ENCODE measurements around the gene JAKMIP2.

- TF ChIP-seq CTCF (tag by site-specific recombination; IDR thresholded peaks at IDR 0.05) (no peak), ZNF184 (tag by site-specific recombination; IDR thresholded peaks at IDR 0.05) (no peak), ZNF585B (tag by site-specific recombination; IDR thresholded peaks at IDR 0.05) (no peak), ZNF747 (tag by site-specific recombination; IDR thresholded peaks at IDR 0.05) (no peak), ZNF600 (tag by site-specific recombination; IDR thresholded peaks at IDR 0.05) (no peak), ZNF416 (tag by site-specific recombination; IDR thresholded peaks at IDR 0.05) (no peak), KLF7 (tag by site-specific recombination; IDR thresholded peaks at IDR 0.05; ENCODE audit: borderline replicate concordance) (no peak), KLF16 (tag by site-specific recombination; IDR thresholded peaks at IDR 0.05) (no peak)
These were observed 96.5 kb downstream of the JAKMIP2 start for GRCh38 chr5:147685993-147686392.
